Stimulated activated CD8-positive, alpha-beta memory T cell treated with anti-CD3 and anti-CD28 coated beads, Interleukin-7, amount 100 ng/mL, for 4 hours (primary cell): ENCODE data around the gene RNF150.

Experiments used
- DNase-seq, 2 donors: peaks; one replicate each; pipeline ENCODE4 v3.0.0-alpha.2; 2020; ENCODE audit warnings: low read depth in 2 of 2

RNF150 gene

DNA sequence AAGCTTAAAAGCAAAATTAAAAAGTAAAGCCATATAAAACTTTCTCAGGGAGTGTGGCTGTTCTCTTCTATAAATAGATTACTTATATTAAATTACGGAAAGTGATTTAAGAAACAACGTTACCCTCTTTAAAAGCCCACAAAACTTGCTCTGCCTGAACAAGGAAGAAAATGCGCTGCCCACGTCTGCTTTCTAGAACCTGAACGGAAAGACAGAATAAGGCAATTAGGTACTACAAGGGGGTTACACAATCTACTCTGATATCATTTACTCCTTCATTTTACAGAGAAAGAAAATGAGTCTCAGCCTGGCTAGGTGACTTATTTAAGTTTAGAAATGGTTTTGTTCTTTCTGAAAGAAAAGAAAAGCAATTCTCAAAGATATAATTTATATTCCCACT is 147.2 kb downstream of the RNF150 start:
- DNase-seq: no peak

DNA sequence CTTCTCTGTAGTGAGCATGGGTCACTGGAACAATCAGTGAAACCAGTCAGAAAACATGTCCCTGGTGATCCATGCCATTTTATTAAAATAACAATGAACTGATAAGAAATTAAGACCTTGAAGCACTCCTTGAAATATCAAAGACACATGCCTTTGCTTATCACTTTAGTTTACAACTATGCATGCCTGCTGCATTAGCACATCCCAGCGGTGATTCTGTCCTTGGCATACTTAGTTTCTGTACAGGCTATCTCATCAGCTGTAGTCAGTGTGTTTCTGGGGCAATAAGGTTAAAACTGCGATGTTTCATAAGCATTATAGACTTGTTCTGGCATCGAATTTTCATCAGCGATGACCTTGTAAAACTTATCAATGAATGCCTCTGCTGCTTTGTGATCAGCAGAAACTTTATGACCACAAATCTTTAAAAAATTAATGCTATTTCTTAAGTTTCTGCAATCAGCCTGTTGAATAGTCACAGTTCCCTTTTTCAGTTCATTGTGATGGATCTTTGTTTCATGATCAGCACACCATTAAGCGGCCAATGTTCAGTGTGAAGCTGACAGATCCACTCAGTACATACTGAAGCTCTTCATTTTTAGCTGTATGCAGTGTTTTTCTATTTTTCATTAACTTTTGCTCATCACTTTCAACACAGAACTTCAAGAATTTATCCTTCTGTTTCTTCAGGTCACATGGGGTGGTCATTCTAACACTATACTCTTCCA is 150.5 kb downstream of the RNF150 start:
- DNase-seq: no peak

DNA sequence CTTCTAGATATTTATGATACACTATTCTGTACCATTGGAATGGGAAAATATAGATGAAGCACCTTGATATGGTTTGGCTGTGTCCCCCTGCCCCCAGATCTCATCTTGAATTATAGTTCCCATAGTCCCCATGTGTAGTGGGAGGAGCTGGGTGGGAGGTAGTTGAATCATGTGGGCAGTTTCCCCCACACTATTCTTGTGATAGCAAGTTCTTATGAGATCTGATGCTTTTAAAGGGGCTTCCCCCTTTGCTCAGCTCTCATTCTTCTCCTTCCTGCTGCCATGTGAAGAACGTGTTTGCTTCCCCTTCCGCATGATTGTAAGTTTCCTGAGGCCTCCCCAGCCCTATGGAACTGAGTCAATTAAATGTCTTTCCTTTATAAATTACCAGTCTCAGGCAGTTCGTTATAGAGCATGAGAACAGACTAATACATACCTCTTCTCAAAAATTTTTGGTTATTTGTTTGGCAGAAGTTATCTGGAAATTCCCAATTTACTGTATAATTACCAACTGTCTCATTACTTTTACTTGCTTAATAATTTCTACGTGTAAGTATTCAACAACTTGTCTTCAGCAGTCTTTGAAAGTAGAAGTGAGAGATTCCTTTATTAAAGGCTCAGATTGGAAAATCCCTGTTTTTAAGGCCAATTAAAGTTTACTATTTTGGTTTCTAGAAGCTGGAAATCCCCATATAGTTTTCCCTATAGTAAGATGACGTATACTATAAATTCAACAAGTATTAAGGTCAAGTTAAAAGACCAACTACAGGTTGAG is 152.7 kb downstream of the RNF150 start:
- DNase-seq: no peak

DNA sequence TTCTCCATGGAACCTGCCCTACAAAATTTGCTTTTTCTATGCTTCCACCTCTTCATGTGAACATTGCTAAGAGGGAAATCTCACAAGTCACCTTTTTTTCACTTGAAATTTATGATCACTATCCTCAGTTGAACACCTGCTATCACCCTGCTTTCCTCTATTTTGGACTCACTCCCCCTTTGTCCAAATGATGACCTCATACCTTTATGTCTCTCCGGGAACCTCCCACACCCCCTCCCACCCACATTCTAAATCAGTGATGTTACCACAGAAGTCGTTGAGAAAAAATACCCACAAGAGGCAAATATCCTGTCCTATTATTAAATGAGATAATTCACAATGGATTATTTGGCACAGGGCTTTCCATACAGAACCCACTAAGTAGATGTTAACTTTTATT is 156.5 kb downstream of the RNF150 start:
- DNase-seq: no peak

DNA sequence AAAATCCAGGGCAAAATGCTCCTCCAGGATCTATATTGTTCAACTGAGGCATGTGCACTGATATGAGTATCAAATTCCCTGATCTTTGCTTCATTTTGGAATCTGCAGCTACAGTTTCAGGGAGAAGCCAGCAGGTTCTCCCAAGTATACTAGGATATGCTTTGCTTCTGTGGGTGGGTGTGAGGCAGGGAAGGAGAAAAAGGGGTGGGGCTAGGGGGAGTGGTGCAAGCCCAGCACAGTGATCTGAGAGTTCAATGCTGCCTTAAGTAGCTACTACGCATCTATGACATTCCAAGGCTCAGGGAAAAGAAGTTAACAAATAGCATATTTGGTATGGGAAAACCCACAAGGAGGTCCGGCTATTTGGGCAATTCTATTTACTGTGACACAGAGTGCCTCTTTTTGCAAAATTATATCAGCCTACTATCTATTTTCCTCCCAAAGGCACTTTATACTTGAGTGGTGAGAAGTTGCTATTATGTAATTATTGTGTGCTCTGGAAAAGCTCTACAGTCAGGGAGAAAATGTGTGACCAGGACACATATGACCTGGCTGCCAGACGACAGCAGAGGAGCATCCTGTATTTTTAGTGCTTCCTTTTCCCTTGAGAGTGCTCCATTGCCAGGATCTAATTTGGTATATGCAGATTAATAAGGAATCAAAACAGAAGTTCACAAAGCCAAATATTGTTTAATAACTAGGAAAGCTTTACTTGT is 162.0 kb downstream of the RNF150 start:
- DNase-seq: no peak

DNA sequence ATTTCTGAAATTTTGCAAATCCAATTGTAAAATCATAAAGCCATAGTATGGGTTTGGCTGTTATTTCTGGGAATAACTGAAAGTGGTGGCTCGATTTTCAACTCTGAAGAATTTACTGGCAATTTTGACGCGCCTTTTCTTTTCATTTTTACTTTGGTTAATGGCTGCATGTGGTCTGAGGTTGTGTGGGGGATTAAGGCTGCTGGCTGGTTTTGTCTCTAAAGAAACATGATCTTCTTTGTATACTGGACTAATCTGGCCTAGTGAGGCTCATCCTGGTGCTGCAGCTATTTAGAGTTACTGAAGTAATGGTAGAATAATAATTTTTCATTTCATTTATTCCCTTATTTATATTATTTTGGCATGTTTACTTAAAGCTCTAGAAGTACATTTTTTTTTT is 164.0 kb downstream of the RNF150 start:
- DNase-seq: no peak

DNA sequence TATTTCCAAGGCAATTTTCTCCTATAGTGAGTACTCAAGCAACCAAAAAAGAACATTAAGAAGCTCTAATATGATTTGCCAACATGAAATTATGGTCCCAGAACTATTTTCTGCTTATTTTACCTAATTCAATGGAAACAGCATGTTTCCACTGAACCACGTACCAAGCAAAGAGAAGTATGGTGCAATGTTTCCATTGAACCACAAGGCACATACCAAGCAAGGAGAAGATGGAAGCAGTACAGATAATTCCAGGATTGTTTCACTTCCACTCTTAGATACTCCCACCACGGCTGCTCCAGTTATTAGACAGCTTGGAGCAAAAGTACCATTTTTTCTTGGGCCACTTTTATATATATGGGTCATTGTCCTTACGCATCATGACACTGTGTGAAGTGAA is 164.9 kb downstream of the RNF150 start:
- DNase-seq: no peak

DNA sequence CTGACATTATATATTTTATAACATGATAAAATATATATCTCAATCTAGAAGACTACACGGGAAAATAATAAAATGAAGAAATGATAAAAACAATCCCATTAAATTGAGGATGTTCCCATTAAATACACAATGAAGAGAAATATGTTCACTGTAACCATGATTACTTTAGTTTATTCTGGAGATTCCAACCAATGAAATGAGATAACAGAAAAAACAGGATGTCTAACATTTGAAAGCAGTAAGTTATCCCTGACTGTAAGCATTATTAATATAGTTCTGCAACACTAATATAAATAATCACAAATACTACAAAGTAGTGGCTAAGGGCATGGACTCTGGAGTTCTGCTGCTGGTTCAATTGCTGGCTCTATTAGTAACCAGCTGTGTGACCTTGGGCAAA is 169.4 kb downstream of the RNF150 start:
- DNase-seq: no peak

DNA sequence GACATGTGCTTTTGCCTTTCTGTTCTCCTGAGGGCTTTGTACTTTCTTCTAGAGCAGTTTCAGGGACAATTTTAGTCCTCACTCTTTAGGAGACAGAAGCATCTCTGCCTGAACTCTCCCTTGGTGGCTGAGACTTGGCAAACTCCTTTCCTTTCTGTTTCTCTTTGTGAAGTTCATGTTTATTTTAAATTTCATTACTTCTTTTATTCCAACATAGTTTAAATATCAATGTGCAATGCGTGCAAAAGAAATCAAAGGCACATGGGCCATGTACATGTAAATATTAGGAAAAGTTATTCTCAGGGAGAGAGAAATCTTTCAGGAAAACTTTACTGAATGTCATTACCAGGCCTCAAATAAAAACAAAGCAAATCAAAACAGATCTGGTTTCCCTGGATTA is 177.6 kb downstream of the RNF150 start:
- no peak for DNase-seq

DNA sequence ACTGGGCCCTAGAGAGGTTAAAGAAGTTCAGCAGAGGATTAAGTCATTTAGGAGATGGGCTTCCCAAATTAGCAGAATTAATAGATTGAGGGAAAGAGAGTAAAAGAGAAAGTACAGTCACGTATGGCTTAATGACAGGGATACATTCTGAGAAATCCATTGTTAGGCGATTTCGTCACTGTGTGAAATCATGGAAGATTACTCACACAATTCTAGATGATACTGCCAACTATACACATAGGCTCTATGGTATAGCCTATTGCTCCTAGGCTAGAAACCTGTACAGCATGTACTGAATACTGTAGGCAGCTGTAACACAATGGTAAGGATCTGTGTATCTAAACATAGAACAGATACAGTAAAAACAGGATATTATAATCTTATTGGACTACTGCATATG is 180.6 kb downstream of the RNF150 start:
- no peak for DNase-seq

DNA sequence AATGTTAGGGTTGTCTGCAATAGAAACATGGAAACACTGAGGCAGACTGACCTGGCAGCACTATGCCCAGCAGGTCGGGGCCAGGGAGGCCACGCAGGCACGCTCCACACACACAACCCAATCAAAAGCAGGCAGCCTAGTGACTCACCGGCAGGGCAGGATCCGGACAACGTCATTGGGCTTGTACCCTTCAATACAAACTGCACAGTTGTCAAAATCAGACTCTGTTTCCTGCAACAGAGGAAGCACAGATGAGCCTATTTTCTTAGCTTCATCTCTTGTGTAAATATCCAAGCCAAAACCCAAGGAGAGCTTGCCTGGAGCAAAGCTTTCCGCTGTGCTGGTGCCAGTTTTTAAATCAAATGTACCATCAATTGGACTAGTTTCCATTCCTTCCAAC is 185.8 kb downstream of the RNF150 start:
- DNase-seq: no peak

DNA sequence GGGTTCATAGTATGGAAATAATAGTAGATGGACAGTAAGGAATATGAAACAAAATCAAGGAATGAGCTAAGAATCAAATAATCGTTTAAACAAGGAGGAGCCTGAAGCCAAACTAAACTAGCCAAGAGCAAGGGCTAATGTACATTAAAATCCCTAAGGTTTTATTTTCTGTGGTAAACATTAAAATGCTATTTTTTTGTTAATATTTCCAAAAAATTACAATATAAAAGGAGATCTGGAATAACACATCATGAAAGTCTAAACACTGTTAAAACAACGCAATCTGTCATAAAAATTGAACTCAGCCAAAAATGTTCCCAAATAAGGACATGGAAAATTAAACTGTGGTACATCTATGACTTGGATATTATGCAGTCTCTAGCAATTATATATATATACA is 188.2 kb downstream of the RNF150 start:
- no peak for DNase-seq

DNA sequence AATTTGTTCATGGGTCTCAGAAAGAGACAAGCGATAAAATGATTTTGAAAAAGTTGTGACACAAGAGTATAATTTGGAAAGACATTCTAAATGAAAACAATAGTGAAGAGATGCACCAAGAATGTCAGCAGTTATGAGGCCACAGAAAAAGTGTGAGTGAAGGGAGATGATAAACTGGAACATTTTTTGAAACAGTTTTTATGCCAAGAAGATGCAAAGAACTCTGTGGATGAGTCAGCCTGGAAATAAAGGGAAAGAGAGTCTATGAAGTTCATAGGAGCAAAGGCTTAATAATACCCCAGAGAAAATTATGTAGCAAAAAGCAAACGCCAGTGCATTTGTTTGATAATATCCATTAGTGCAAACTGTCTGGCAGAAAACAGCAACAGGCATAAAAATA is 188.7 kb downstream of the RNF150 start:
- DNase-seq: no peak

DNA sequence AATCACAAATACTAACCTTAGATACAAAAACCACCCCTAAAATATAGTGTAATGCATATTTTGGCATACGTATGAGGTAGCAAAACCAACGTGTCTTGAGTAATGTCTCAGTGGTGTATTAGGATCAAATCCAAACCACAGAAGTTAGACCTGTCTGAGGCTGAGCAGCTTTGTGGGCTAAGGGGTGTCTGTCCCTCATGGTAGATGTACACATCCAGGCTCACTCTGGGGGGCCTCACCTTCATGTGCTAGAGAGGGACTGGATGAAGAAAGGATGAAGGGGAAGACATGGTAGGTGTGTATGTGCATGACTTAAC is 189.1 kb downstream of the RNF150 start:
- DNase-seq: no peak

DNA sequence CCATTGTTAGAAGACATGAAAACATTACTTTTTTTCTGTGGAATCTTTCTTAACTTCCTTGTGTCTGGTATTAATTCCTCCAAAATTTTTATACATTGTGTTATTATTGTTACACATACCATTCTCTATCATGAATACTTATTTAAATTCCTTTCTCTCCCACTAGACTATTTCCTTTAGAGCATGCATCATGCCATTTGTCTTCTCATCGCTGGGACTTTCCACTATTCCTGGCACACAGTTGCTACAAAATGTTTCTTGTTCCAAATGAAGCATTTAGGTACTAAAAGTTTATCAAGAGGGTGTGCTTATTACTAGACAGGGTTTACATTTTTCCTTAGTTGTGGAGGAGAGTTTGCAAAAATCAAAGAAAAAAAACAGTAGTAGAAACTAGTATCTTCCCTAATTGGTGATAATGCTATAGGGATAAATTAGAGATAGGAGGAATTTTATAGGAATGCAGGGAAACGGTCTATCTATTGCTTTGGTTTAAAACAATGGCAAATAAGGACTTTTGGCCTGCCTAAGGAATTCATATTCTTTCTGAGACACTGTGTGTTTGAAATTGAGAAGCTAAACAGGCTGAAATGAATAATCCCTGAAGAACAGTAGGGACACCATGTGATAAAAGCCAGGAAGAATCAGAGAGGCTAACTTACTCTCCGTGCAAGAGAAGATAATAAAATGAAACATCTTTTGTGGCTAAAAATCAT is 189.6 kb downstream of the RNF150 start:
- DNase-seq: no peak

DNA sequence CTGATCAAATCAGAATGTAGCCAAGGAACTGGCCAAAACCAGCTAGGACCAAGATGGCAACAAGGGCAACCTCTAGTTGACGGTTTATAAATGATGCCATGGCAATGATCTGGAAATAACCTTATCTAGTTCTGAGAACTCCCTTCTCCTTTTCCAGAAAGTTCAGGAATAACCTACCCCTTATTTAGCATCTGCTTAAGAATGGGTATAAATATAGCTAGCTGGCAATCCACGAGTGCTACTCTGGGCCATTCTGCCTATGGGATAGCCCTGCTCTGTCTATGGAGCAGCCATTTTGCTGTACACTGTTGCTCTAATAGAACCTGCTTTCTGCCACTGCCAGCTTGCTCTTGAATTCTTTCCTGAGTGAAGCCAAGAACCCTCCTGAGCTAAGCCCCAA is 192.7 kb downstream of the RNF150 start:
- DNase-seq: no peak

DNA sequence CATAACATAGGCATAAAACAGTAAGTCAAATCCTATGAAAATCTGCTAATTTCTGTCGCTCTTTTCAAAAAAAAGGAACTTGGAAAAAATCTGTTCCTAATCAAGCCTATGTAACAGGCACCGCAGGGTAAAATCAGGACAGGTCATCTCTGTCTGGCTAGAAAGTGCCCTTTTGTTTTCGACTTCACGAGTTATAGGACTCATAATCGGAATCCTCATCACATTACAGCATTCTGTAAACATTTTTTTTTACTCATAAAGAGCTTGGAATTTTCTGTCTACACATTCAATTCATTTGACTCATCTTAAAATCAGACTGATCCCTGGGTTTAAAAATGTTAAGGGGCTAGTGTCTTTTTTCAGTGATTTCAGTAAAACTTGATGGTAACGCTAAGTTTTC is 195.4 kb downstream of the RNF150 start:
- no peak for DNase-seq

DNA sequence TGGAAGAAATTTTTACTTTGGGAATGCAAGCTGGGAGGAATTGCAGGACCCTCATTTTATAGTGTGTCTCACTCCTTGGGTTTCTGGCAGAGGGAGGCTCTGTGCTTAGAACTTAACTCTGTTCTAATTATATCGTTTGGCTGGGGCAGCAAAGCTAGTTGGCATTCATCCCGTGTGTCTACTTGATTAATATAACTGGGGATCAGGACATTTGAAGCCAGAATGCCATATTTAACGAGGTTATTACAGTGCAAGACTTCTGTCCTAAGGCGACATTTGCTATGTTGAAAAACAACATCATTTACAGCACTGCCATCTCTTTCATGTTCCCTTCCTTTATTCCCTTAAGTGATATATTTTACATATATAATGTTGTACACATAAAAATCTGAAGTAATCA is 198.0 kb downstream of the RNF150 start:
- no peak for DNase-seq

DNA sequence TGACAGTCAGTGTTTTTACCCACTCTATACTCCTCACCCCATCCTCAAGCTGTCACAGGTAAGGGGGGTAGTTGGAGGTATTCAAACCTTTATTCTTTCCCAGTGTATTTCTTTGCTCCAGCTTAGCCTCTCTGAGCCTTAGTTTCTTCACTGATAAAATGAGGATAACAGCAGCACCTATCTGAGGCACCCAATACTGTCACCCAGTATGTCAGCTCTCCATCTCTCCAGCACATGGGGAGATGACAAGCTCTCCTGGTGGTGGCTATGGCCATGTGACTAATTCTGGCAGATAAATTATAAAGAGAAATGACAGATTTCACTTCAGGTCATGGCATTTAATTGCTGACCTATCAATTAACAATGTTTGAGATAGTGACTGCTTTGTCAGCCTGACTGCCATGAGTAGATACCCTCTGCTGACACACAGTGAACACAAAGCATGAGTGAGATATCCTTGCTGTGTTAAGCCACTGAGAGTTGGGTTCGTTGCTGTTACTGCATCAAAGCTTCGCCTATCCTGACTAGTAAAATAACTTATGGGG is 200.7 kb downstream of the RNF150 start:
- DNase-seq: no peak

DNA sequence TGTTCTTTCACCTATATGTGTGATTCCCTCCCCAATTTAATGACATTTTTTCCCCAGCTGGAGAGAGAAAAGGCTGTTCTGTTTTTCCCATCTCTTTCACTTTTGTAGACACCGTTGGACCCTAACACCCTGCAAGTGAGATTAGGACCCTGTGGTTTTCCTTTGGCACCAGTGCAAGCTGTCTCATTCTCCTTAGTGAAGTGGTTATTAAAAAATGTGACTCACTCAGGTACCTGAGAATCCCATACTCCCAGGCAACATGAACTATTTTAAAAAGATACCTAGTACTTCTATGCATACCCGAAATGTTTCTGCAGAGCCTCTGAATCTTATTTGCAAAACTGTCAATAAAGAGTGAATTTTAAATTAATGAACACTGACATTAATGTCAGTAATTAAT is 201.4 kb downstream of the RNF150 start:
- DNase-seq: no peak

DNA sequence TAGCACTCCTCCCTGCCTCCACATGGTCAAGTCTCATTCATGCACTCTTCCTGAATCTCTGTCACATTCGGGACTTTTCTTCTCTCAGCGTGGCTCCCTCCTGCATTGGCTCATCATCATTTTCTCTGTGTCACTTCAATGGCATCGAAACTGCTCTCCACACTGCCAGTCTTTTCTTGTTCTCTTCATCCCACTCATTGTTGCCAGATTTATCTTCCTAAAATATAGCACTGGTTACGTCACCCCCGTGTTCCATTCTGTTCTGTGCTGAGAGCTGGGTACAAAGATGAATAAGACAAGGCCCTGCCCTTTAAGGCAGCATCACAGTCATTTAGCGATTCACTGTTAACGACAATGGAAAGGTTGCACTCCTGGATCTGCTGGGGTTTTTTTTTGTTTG is 202.7 kb downstream of the RNF150 start:
- no peak for DNase-seq

DNA sequence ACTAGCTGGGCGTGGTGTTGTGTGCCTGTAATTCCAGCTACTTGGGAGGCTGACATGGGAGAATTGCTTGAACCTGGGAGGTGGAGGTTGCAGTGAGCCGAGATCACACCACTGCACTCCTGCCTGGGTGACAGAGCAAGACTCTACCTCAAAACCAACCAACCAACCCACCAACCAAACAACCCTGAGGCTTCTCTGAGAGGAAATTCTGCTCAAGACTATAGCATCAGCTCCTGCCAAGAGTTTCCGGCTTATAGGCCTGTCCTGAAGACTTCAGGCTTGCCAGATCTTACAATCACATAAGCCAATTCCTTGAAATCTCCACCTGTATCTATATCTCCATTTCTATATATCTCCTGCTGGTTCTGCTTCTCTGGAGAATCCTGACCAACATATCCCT is 203.3 kb downstream of the RNF150 start:
- DNase-seq: no peak
